Endothelial cell of umbilical vein (primary cell): ENCODE measurements around the gene CPTP. TPM values are rescaled to one million over a fixed set of nuclear protein-coding genes. Genes with fewer than 3 reads are reported as not detected.
A peak's percentile ranks its signal among the peaks of the same experiment; 100 is the strongest.

Experiments
- BruUV-seq: library from RNA; stranded (reverse); fragments of 400-500 nt; replicated peaks from 2 replicates; lab custom pipeline; 2021; lab: Mats Ljungman, UMichigan
- CTCF ChIA-PET: fragments of 300-600, 350-600 bp; sonication (Branson Sonifier 250); formaldehyde crosslinking; loops from one replicate; lab custom pipeline; 2021; ENCODE audit warnings: antibody characterized with exemption, inconsistent platforms; lab: Charles Lee
- POLR2A ChIA-PET: fragments of 300-600, 350-600 bp; sonication (Branson Sonifier 250); formaldehyde crosslinking; loops from one replicate; lab custom pipeline; 2021; ENCODE audit warnings: antibody characterized with exemption, inconsistent platforms; lab: Charles Lee
- DNase-seq: peaks from one replicate; pipeline ENCODE4 v3.0.0-alpha.2; 2011; ENCODE audit warnings: low read depth, low spot score
- FAIRE-seq: peaks from 2 replicates; lab custom pipeline; 2011; peaks lifted over from hg19 to GRCh38; lab: Jason Lieb, UNC
- H2AFZ ChIP-seq: 2 replicates; pipeline ENCODE4 v1.6.0; 2012; ENCODE audit warnings: low read depth, low read length, control low read depth, inconsistent platforms
- H3K27ac ChIP-seq: 2 replicates; pipeline ENCODE4 v1.5.1; 2011; ENCODE audit warnings: low read depth, mild to moderate bottlenecking, control low read depth, low read length, moderate library complexity; ENCODE audit not compliant: insufficient read depth
- H3K27me3 ChIP-seq, 2 experiments: 2 replicates each; pipeline versions ENCODE4 v1.6.0 to v1.6.1; 2011; ENCODE audit warnings: low read length in 2 of 2, mixed read lengths in 1 of 2; ENCODE audit not compliant: control insufficient read depth in 2 of 2, insufficient read depth in 2 of 2
- H3K36me3 ChIP-seq, 2 experiments: 2 replicates in 1 of 2; 3 replicates in 1 of 2; pipeline ENCODE4 v1.5.1; 2011; ENCODE audit warnings: low read length in 2 of 2, mild to moderate bottlenecking in 1 of 2, moderate library complexity in 1 of 2; ENCODE audit not compliant: control insufficient read depth in 2 of 2, insufficient read depth in 2 of 2; ENCODE audit errors: extremely low read depth in 1 of 2
- H3K4me1 ChIP-seq: 3 replicates; pipeline ENCODE4 v1.5.1; 2011; ENCODE audit warnings: mild to moderate bottlenecking, low read length; ENCODE audit not compliant: control insufficient read depth, insufficient read depth; ENCODE audit errors: extremely low read depth
- H3K4me2 ChIP-seq: 2 replicates; pipeline ENCODE4 v1.6.1; 2011; ENCODE audit warnings: low read length, control low read depth, mixed read lengths; ENCODE audit not compliant: insufficient read depth
- H3K4me3 ChIP-seq, 3 experiments: fragments of 200-600 bp in 1 of 3; sonication (generic), shearing (Covaris generic) in 1 of 3; replicated peaks in 1 of 3; 2 replicates each; pipeline ENCODE4 v1.5.1; 2011 to 2016; ENCODE audit warnings: control low read depth in 3 of 3, low read length in 3 of 3, mild to moderate bottlenecking in 2 of 3, inconsistent platforms in 1 of 3, low read depth in 1 of 3, moderate library complexity in 1 of 3; ENCODE audit not compliant: insufficient read depth in 1 of 3
- H3K79me2 ChIP-seq: 2 replicates; pipeline ENCODE4 v1.6.0; 2012; ENCODE audit warnings: low read length, inconsistent platforms; ENCODE audit not compliant: control insufficient read depth, insufficient read depth
- H3K9ac ChIP-seq: replicated peaks from 2 replicates; pipeline ENCODE3; 2011; ENCODE audit warnings: low read length, control low read depth; ENCODE audit not compliant: insufficient read depth; ENCODE audit errors: extremely low read depth
- H3K9me1 ChIP-seq: replicated peaks from 3 replicates; pipeline ENCODE4 v1.6.0; 2011; ENCODE audit warnings: mild to moderate bottlenecking, low read length; ENCODE audit not compliant: control insufficient read depth, insufficient read depth; ENCODE audit errors: extremely low read depth
- H3K9me3 ChIP-seq: replicated peaks from 2 replicates; pipeline ENCODE4 v1.5.1; 2012; ENCODE audit warnings: low read length, inconsistent platforms; ENCODE audit not compliant: control insufficient read depth, insufficient read depth
- H4K20me1 ChIP-seq: replicated peaks from 2 replicates; pipeline ENCODE3; 2011; ENCODE audit warnings: mild to moderate bottlenecking, low read length; ENCODE audit not compliant: control insufficient read depth, insufficient read depth; ENCODE audit errors: extremely low read depth
- EZH2 ChIP-seq: IDR thresholded peaks from 2 replicates; pipeline ENCODE4 v1.6.1; 2012; ENCODE audit warnings: borderline replicate concordance, low read depth, mild to moderate bottlenecking, moderate library complexity, low read length, inconsistent platforms; ENCODE audit not compliant: severe bottlenecking
- FOS ChIP-seq: IDR thresholded peaks from 2 replicates; pipeline ENCODE4 v1.6.1; 2011; ENCODE audit warnings: mild to moderate bottlenecking, low read length, moderate library complexity, borderline replicate concordance; ENCODE audit not compliant: insufficient read depth
- GATA2 ChIP-seq: IDR thresholded peaks from 2 replicates; pipeline ENCODE4 v1.7.0; 2011; ENCODE audit warnings: low read depth, mild to moderate bottlenecking, moderate library complexity, mixed read lengths, low read length; ENCODE audit not compliant: insufficient read length, insufficient read depth
- JUN ChIP-seq: IDR thresholded peaks from 2 replicates; pipeline ENCODE4 v1.6.1; 2011; ENCODE audit warnings: borderline replicate concordance, low read depth; ENCODE audit not compliant: insufficient read length, insufficient read depth
- MYC ChIP-seq: IDR thresholded peaks from one replicate; pipeline ENCODE4 v1.6.1; 2011; ENCODE audit warnings: mild to moderate bottlenecking, low read depth, low read length
- POLR2A ChIP-seq: IDR thresholded peaks from 2 replicates; pipeline ENCODE4 v1.6.1; 2012; ENCODE audit warnings: low read depth, mild to moderate bottlenecking, control low read depth, low read length
- POLR2AphosphoS5 ChIP-seq: IDR thresholded peaks from 2 replicates; pipeline ENCODE4 v1.6.1; 2012; ENCODE audit warnings: low read depth, mild to moderate bottlenecking, control low read depth, low read length, moderate library complexity; ENCODE audit not compliant: insufficient read depth
- dilution Hi-C: fragments of 300-500 bp; cut with MboI; formaldehyde crosslinking; loops from one replicate; pipeline ENCODE4 v1.15.0; 2019; ENCODE audit warnings: low sequenced_read_pairs; ENCODE audit not compliant: extremely low pct_ligation_motif_present
- intact Hi-C: fragments of 100-400 bp; cut with micrococcal nuclease; formaldehyde crosslinking; loops from one replicate; pipeline ENCODE4 v1.10.0; 2022
- polyA plus RNA-seq, 4 experiments: library from polyadenylated mRNA; depleted of rRNA in 3 of 4; stranded (reverse) in 3 of 4; unstranded in 1 of 4; fragments of >200 nt; gene quantifications; 2 replicates each; pipeline versions ENCODE4 v1.2.1 to v1.2.3, GENCODE V29; 2011 to 2012; ENCODE audit warnings: missing spikeins in 1 of 4
- total RNA-seq: library from RNA; stranded (reverse); gene quantifications from 2 replicates; pipeline ENCODE4 v1.2.3, GENCODE V29; 2021
- TF ChIP-seq, protein P1 (sequence below): IDR thresholded peaks from 2 replicates; pipeline ENCODE4 v1.6.1; 2011; ENCODE audit not compliant: insufficient read depth, insufficient read length
- TF ChIP-seq, protein P2 (sequence below), 2 donors: IDR thresholded peaks; 1 replicate in 1 of 2; 2 replicates in 1 of 2; pipeline ENCODE4 v1.5.1; 2011; ENCODE audit warnings: low read length in 2 of 2, mild to moderate bottlenecking in 2 of 2, moderate library complexity in 2 of 2, control low read depth in 1 of 2, inconsistent platforms in 1 of 2, low read depth in 1 of 2; ENCODE audit not compliant: insufficient read depth in 1 of 2; ENCODE audit errors: extremely low read depth in 1 of 2

The CPTP gene
- total and polyA plus RNA-seq, 2 donors (not counting 3 experiments of a cell fraction or from before 2014, with no cell fraction given) = 20.9 to 29.5 TPM

DNA sequence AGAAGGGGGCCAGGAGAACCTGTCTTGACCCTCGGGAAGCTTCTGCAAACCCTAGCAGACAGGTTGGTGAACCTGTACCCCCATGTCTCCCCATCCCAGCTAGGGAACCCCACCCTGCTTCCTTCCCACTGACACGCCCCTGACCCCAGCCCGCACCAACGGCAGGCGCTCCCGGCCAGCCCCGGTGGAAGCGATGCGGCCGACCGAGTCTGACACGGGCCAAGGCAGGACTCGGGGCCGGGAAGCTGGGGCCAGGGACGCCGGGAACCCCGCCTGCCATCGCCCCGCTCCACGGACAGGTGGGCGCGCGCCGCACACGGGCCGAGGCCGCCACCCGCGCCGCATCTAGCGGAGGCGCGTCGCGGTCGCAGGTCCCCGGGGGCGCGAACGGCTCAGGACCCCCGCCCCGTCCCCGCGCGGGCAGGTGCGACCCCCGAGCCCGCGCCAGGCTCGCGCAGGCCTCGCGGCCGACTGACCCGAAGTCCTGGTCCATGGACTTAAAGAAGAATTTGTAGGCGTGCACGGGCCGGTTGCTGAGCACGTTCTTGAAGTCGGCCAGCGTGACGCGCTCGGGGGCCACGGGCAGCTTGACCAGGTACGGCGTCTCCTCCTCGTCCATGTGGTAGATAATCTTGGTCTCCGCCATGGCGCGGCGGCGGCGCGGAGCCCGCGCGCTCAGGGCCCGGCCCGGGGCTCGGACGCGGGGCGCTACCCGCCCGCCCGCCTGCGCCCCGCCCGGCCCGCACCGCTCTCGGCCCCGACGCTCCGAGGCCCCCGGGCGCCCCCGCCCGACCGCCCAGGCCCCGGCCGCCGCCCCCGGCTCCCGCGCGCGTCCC, 24.0 kb downstream of the CPTP start:
- BruUV-seq = no TSS peak
- no peaks in the 10 kb centered on the region for H3K9me1 ChIP-seq
- H3K9ac ChIP-seq = peak overlapping the region; percentile 38
- TF ChIP-seq EZH2 = no peak
- TF ChIP-seq FOS = no peak
- POLR2A ChIA-PET = no interaction called here
- no peak overlapping the region for H3K27ac ChIP-seq
- intact Hi-C loops = loop anchor here (1.0 kb wide), 2 partner anchors 27 to 39 kb away; partner anchors contain the start of gene AURKAIP1
- CTCF ChIA-PET = interaction anchor here (1.0 to 1.4 kb wide), 5 partner anchors 12 to 226 kb away, joined by 3 to 5 read pairs (median 3); no protein-coding TSS in a partner anchor
- no peaks in the 10 kb centered on the region for H4K20me1 ChIP-seq
- H3K4me1 ChIP-seq = peaks cover 10% of the 10 kb centered on the region
- dilution Hi-C loops = no loop called here
- H3K4me3 ChIP-seq = peak overlapping the region; percentile 57 to 86 (median 58)
- H3K79me2 ChIP-seq = peaks cover 33% of the 10 kb centered on the region
- H3K27me3 ChIP-seq = peaks cover 2 to 8% of the 10 kb centered on the region in 2 experiments
- peak overlapping the region; percentile 41 for H2AFZ ChIP-seq
- H3K4me2 ChIP-seq = peak overlapping the region; percentile 78
- peak; percentile 12 for FAIRE-seq
- H3K36me3 ChIP-seq = no peaks in the 10 kb centered on the region
- H3K9me3 ChIP-seq = no peaks in the 10 kb centered on the region
- DNase-seq = peak; percentile 34

DNA sequence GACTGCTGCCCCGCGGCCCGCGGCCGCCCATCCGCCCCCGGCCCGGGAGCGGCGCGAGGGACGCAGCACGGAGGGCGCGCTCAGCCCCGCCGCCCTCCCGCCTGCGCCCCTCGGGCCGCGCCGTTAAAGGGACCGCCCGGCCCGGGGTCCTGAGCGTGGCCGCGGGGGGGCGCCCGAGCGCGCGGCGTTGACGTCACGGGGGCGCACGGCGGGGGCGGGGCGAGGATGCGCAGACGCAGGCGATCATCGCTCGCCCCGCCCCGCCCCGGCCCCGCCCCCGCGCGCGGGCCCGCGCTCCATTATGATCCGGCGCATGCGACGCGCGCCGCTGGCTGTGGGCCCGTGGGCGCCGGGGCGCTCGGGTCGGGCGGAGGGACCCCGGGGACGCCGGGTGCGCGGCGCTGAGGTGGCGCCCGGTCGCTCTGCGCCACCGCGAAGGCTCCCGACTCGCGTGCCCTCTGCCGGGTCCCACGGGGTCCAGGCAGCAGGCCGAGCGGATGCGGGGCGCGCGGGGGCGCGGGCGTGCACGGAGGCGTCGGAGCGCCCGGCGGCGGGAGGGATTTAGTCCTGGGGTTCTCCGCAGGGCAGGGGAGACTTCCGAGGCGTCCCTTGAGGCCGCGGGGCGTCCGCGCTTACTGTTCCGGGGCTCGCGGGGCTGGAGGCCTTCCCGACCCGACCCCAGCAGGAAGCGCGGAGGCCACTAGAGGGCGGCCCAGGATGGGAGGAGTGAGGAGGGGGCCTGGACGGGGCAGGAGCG, 24.8 kb downstream of the CPTP start, which contains the start of gene DVL1:
TSS of gene DVL1 (minus strand) at position 163 of the 757 bp plus-strand sequence. CDS start 353 bp downstream, outside the sequence.
- H4K20me1 ChIP-seq = no peaks in the 10 kb centered on the region
- intact Hi-C loops (loop anchor here (1.0 kb wide), 2 partner anchors 26 to 40 kb away; partner anchors contain the start of gene AURKAIP1), dilution Hi-C loops (no loop called here)
- no peaks in the 10 kb centered on the region for H3K9me3 ChIP-seq
- no peak for FAIRE-seq
- TF ChIP-seq GATA2 (no peak), POLR2AphosphoS5 (no peak), POLR2A (peak; percentile 67), JUN (no peak), MYC (no peak), EZH2 (no peak), FOS (no peak)
- TF ChIP-seq, protein P1, sequence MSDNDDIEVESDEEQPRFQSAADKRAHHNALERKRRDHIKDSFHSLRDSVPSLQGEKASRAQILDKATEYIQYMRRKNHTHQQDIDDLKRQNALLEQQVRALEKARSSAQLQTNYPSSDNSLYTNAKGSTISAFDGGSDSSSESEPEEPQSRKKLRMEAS = no peak
- TF ChIP-seq, protein P2, sequence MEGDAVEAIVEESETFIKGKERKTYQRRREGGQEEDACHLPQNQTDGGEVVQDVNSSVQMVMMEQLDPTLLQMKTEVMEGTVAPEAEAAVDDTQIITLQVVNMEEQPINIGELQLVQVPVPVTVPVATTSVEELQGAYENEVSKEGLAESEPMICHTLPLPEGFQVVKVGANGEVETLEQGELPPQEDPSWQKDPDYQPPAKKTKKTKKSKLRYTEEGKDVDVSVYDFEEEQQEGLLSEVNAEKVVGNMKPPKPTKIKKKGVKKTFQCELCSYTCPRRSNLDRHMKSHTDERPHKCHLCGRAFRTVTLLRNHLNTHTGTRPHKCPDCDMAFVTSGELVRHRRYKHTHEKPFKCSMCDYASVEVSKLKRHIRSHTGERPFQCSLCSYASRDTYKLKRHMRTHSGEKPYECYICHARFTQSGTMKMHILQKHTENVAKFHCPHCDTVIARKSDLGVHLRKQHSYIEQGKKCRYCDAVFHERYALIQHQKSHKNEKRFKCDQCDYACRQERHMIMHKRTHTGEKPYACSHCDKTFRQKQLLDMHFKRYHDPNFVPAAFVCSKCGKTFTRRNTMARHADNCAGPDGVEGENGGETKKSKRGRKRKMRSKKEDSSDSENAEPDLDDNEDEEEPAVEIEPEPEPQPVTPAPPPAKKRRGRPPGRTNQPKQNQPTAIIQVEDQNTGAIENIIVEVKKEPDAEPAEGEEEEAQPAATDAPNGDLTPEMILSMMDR (IDR thresholded peaks at IDR 0.05; ENCODE audit: extremely low read depth in 1 of 2, insufficient read depth in 1 of 2, low read depth in 1 of 2, low read length in 2 of 2) = peak; percentile 22 to 53
- H3K9me1 ChIP-seq = no peaks in the 10 kb centered on the region
- peak within 1 kb of the TSS; percentile 61 to 86 (median 79) for H3K4me3 ChIP-seq
- no peaks in the 10 kb centered on the region for H3K36me3 ChIP-seq
- H3K4me2 ChIP-seq = peak within 1 kb of the TSS; percentile 78
- POLR2A ChIA-PET = no interaction called here
- CTCF ChIA-PET = interaction anchor here (1.1 kb wide), 1 partner anchor 22 kb away, joined by 3 read pairs; no protein-coding TSS in a partner anchor
- BruUV-seq = no TSS peak
- peak within 1 kb of the TSS; percentile 53 for H3K27ac ChIP-seq
- H3K79me2 ChIP-seq = peaks cover 33% of the 10 kb centered on the region
- H3K4me1 ChIP-seq = peaks cover 10% of the 10 kb centered on the region
- H2AFZ ChIP-seq = peak within 1 kb of the TSS; percentile 96
- peaks cover 7 to 16% of the 10 kb centered on the region in 2 experiments for H3K27me3 ChIP-seq
- DNase-seq = peak; percentile 35
- H3K9ac ChIP-seq = peak within 1 kb of the TSS; percentile 85
